Duodenal mucosa (tissue), 2 donors: ENCODE results near the gene MAML3.

Experiments
- H3K27ac ChIP-seq: one replicate; pipeline ENCODE4 v1.7.0; 2013; ENCODE audit warnings: low read depth, low read length
- H3K27me3 ChIP-seq, 2 donors: one replicate each; pipeline ENCODE4 v1.7.0; 2013; ENCODE audit warnings: low read length in 2 of 2, control low read depth in 1 of 2; ENCODE audit not compliant: insufficient read depth in 2 of 2, control insufficient read depth in 1 of 2
- H3K36me3 ChIP-seq, 2 donors: one replicate each; pipeline ENCODE4 v1.7.0; 2013; ENCODE audit warnings: low read length in 2 of 2, control low read depth in 1 of 2; ENCODE audit not compliant: insufficient read depth in 2 of 2, control insufficient read depth in 1 of 2
- H3K4me1 ChIP-seq, 2 donors: one replicate each; pipeline ENCODE4 v1.7.0; 2013; ENCODE audit warnings: low read length in 2 of 2, control low read depth in 1 of 2; ENCODE audit not compliant: insufficient read depth in 2 of 2, control insufficient read depth in 1 of 2
- H3K4me3 ChIP-seq, 2 donors: one replicate each; pipeline ENCODE4 v1.7.0; 2013; ENCODE audit warnings: low read length in 2 of 2, low read depth in 1 of 2
- H3K9ac ChIP-seq, 2 donors: one replicate each; pipeline ENCODE4 v1.7.0; 2013; ENCODE audit warnings: low read length in 2 of 2, low read depth in 1 of 2
- H3K9me3 ChIP-seq, 2 donors: one replicate each; pipeline ENCODE4 v1.7.0; 2013; ENCODE audit warnings: low read length in 2 of 2, control low read depth in 1 of 2; ENCODE audit not compliant: control insufficient read depth in 1 of 2

Gene MAML3

DNA sequence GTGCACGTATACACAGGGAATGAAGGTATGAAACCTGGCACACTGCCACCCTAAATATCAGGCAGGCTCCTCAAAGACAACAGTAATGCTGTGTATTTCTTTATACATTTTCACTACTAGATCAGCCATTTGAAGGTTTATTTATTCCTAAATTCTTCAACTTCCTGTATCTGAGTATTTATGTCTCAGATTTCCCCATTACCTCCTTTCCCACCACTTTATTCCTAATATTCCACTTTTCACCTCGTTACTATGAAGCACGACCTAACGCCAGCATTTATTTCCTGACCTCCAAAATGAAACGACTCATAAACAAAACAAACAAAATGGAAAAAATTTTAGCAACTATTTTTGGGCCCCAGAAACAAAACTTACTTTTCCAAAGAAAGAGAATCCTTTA lies 69.6 kb downstream of the MAML3 start:
- H3K27ac ChIP-seq, result no peak overlapping the region
- no peaks in the 10 kb centered on the region for H3K36me3 ChIP-seq

DNA sequence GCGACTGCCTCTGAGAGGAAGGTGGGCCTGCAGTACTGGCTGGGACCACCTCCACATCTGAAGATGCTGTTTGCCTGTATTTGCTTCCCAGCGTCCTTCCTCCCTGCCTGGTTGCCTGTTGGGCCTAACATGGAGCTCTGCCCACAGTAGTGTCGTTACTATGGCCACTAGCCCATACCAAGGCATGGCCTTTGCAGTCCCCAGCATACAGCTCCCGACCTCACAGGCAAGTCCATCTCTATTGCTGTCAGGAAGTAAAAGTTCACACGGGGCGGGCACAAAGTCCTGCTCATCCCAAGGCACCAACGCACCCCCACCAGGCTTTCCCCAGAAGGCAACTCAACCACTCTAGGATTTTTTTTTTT lies 71.6 kb downstream of the MAML3 start:
- H3K9ac ChIP-seq, result no peak overlapping the region
- no peak overlapping the region for H3K4me3 ChIP-seq
- no peaks in the 10 kb centered on the region for H3K36me3 ChIP-seq
- H3K27me3 ChIP-seq, result no peaks in the 10 kb centered on the region
- no peak overlapping the region for H3K27ac ChIP-seq
- peaks cover 0 to 9% of the 10 kb centered on the region in 2 donors for H3K4me1 ChIP-seq
- H3K9me3 ChIP-seq, result no peaks in the 10 kb centered on the region

More for the DNA sequence above, 69.6 kb downstream of the MAML3 start:
- no peaks in the 10 kb centered on the region for H3K9me3 ChIP-seq
- H3K27me3 ChIP-seq, result no peaks in the 10 kb centered on the region
- H3K4me3 ChIP-seq, result no peak overlapping the region
- H3K9ac ChIP-seq, result no peak overlapping the region
- peaks cover 0 to 9% of the 10 kb centered on the region in 2 donors for H3K4me1 ChIP-seq

DNA sequence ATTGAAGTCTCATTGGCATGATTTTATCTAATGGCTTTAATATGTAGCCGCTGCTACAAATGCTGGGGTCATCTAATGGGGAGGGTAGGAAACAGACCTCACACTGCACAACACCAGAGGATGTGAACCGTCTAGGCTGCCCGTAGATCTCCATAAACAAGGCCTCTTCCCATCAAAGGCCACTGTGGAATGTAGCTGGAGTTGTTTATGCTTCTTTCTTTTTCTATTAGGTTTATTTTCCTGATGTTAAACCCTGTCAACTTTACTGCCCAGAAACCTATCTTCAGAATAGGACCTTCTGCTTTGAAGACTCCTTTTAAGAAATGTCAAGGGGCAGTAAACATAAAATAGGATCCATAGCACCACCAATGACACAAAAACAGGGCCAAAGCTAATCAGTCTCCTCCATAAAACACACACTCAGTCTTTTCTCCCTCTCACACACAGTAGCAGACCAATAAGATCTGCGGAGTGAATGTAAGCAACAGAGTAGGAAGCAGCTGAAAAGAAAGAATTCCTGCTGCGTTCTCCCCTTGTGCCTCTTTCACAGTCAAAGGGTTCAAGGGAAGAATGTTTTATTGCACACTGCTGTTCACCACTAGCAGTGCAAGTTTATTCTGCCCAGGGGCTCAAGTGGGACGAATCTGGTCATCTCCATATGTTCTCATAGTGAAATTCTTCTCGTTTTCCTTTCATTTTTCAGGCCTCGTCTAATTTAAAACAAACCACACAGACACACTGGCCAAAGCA lies 72.2 kb downstream of the MAML3 start:
- no peak overlapping the region for H3K27ac ChIP-seq
- H3K4me3 ChIP-seq, result no peak overlapping the region

DNA sequence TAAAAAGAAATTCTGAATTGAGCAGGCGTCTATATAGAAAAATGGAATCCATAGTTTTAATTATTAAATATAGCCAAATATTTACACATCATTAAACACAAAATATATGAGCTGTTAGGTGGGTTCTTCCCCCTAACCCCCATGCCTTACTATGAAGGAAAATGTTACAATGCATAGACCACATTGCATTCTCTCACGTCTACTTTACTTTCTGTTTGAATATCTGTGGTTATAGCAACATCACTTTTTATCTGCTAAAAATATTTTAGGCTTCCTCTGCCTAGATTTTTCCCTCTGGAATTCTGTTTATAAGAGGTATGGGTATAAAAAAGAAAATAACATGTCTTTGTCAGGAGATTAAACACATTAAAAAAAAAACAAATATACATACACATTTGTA lies 73.1 kb downstream of the MAML3 start:
- Histone ChIP-seq H3K4me1 (peaks cover 0 to 9% of the 10 kb centered on the region in 2 donors), H3K9ac (no peak overlapping the region), H3K4me3 (no peak overlapping the region), H3K27me3 (no peaks in the 10 kb centered on the region), H3K9me3 (no peaks in the 10 kb centered on the region), H3K27ac (no peak overlapping the region), H3K36me3 (no peaks in the 10 kb centered on the region)

More for the DNA sequence above, 72.2 kb downstream of the MAML3 start:
- Histone ChIP-seq H3K9me3 (no peaks in the 10 kb centered on the region), H3K27me3 (no peaks in the 10 kb centered on the region), H3K36me3 (no peaks in the 10 kb centered on the region), H3K4me1 (peaks cover 0 to 9% of the 10 kb centered on the region in 2 donors), H3K9ac (no peak overlapping the region)

DNA sequence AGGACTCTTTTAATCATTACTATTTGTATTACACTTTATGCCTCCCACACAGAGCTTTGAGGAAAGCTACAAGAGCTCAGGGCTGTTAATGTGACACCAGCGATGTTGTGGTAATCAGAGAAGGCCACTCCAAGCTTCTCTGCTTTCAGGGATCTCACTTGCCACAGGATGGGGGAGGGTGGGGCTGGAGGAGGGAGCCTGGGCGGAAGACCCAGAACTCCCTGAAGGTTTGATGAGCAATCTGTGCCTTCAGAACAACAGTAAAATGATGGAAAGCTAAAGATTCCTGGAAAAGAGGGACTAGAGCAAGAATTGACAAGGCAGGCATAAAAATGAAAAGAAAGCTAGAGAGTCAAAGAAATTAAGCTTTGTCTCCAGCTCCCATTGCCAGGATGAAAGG lies 75.6 kb downstream of the MAML3 start:
- Histone ChIP-seq H3K4me1 (no peaks in the 10 kb centered on the region), H3K36me3 (no peaks in the 10 kb centered on the region), H3K4me3 (no peak overlapping the region), H3K9ac (no peak overlapping the region), H3K27me3 (no peaks in the 10 kb centered on the region), H3K9me3 (no peaks in the 10 kb centered on the region), H3K27ac (no peak overlapping the region)

DNA sequence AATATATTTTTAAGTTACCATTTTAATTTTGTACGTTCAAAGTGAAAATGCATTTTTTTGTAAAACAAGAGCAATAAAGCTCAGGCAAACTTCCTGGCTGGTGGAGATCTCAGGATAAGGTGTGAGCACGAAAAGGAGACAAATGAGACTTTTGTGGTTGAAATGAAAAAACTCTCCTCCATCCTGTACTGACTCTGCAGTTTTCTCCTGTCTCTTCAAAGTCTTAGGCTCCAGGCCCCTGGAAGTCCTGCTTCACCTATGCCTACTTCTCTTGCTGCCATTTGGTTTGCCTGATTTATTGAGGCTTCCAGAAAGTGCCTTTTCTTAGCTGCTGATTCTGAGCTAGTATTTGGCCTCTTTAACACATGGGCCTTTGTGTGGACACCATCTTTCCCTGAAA lies 77.7 kb downstream of the MAML3 start:
- no peak overlapping the region for H3K27ac ChIP-seq
- no peaks in the 10 kb centered on the region for H3K36me3 ChIP-seq
- H3K9me3 ChIP-seq, result no peaks in the 10 kb centered on the region
- peaks cover 2 to 3% of the 10 kb centered on the region in 2 donors for H3K4me1 ChIP-seq
- no peak overlapping the region for H3K4me3 ChIP-seq
- no peak overlapping the region for H3K9ac ChIP-seq
- H3K27me3 ChIP-seq, result no peaks in the 10 kb centered on the region

DNA sequence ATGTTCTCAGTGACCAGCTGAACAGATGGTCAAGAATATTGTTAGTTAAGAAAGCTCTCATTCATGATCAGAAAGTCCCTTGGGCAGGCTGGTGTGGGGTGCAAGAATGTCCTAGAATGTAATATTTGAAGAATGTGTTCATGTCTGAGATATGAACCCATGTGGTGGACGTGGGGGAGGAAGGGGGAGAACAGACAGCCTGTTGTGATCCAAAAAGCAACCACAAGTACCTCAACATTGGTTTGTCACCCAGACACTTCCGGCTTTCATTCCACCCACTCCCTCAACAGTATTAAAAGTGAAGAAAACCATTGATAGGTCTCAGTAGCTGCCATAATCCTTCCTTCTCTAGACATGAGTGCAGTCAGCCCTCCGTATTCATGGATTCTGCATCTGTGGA lies 82.2 kb downstream of the MAML3 start:
- H3K27ac ChIP-seq, result no peak overlapping the region

DNA sequence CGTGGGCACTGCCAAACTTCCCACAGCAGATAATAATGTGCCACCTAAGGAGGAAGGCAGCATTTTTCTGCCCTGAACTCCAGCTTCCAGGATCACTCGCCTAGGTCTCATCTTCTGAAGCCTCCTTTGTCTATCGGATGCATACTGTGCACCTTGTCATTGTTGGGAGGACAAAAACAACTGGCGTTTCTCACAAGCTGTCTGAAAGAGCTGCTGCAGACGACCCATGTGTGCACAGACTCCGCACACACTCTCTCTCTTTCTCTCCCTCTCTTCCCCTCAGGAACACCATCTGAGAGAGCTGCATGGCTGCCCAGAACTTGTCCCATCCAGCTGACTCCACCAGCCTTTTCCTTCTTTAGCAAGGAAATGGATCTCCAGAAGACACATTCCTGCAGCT lies 83.0 kb downstream of the MAML3 start:
- no peak overlapping the region for H3K27ac ChIP-seq

More for the DNA sequence above, 82.2 kb downstream of the MAML3 start:
- H3K9me3 ChIP-seq, result no peaks in the 10 kb centered on the region
- no peak overlapping the region for H3K4me3 ChIP-seq
- H3K4me1 ChIP-seq, result peaks cover 8 to 13% of the 10 kb centered on the region in 2 donors
- H3K9ac ChIP-seq, result no peak overlapping the region
- no peaks in the 10 kb centered on the region for H3K36me3 ChIP-seq
- no peaks in the 10 kb centered on the region for H3K27me3 ChIP-seq

DNA sequence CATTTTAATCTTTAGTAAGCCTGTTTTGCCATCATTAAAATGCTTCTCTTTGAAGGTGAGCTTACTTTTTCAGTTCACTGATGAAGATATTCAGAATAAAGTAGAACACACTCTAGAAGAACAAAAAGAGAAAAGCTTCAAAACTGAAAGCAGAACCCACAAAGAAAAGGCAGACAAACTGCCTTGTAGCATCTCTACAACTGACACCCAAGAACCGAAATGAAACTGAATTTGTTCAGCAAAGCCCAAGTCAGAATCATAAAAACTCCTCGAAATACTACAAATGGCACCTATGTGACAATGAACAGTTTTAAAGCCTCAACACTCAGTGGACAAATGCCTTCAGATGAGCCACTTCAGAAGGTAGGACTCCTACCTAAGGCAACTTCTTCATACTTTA lies 83.6 kb downstream of the MAML3 start:
- Histone ChIP-seq H3K36me3 (no peaks in the 10 kb centered on the region), H3K4me1 (peaks cover 16 to 27% of the 10 kb centered on the region in 2 donors), H3K9me3 (no peaks in the 10 kb centered on the region), H3K9ac (no peak overlapping the region), H3K4me3 (no peak overlapping the region), H3K27me3 (no peaks in the 10 kb centered on the region), H3K27ac (no peak overlapping the region)

More for the DNA sequence above, 83.0 kb downstream of the MAML3 start:
- H3K9ac ChIP-seq, result no peak overlapping the region
- H3K27me3 ChIP-seq, result no peaks in the 10 kb centered on the region
- H3K4me1 ChIP-seq, result peaks cover 16 to 21% of the 10 kb centered on the region in 2 donors
- H3K36me3 ChIP-seq, result no peaks in the 10 kb centered on the region
- no peaks in the 10 kb centered on the region for H3K9me3 ChIP-seq
- no peak overlapping the region for H3K4me3 ChIP-seq

DNA sequence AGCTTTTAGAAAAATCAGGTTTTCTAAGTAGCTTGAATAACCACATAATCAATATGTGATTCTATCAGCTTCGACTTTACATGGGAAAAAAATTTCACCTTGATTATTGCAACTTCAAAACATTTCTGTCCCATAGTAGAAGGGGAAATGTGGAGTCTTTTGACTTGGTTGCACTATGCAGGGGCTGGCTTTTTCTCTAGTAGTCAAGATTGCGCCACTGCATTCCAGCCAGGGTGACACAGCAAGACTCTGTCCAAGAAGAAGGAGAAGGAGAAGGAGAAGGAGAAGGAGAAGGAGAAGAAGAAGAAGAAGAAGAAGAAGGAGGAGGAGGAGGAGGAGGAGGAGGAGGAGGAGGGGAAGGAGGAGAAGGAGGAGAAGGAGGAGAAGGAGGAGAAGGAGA lies 84.9 kb downstream of the MAML3 start:
- Histone ChIP-seq H3K27me3 (no peaks in the 10 kb centered on the region), H3K4me3 (no peak overlapping the region), H3K9me3 (no peaks in the 10 kb centered on the region), H3K4me1 (peaks cover 16 to 28% of the 10 kb centered on the region in 2 donors), H3K9ac (no peak overlapping the region), H3K36me3 (no peaks in the 10 kb centered on the region), H3K27ac (no peak overlapping the region)
